NCI-H526 treated with DMSO at 0.1 percent for 48 hours (cell line): ENCODE data around the gene GDF10.

Source experiments
- DNase-seq: peaks from one replicate; lab custom pipeline; 2025; lab: John Stamatoyannopoulos, UW

Gene GDF10

DNA sequence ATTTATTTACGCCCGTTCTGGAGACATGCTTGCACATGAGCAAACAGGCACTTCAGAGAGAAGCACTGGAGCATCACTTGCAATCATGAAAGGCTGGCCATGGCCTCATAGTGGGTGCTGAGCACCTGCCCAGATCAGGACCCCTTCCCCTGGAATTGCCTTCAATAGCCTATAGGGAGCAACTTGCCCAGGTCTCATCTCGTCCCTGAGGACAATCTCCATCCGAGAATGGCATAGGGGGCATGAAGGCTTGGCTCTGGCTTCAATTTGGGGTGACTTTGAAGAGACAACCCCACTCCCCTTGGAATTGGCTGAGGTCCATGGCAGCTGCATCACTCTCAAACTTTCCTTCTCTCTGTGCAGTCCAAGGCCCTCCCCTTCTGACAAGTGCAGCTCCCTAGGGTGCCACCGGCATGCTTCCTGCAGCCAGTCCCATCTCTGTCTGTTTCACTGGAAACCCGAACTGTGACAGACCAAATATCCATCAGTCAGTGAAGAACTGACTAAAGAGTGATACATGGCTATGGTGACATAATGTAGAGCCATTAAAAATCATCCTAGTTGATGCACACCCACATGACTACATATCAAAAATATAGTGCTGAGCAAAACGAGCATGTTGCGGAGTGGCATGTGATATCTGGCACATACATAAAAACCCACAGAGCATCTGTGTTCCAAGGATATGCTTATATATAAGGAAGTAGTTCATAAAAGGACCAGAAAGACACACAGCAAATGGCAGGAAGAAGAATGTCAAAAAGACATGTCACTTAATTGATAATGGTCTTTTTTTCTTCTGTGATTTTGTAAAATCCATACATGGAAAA is 34.7 kb downstream of the GDF10 start:
- DNase-seq: no peak

DNA sequence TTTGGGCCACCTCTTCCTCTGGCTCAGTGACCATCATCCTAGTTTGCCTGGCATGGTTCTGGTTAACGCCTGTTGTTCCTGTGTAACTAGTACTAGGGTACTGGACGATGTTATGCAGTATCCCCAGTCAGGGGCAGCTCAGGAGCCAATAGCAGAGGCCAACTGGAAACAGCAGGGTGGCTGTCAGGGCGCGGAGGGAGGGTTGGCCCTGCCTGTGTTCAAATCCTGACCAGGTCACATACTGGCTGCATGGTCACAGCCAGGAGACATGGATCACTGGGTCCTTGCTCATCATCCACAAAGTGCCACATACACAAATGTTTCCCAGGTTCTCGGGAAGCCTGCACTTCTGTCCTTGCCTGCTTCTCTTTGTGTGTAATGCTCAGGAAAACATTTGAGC is 35.9 kb downstream of the GDF10 start:
- DNase-seq: no peak

DNA sequence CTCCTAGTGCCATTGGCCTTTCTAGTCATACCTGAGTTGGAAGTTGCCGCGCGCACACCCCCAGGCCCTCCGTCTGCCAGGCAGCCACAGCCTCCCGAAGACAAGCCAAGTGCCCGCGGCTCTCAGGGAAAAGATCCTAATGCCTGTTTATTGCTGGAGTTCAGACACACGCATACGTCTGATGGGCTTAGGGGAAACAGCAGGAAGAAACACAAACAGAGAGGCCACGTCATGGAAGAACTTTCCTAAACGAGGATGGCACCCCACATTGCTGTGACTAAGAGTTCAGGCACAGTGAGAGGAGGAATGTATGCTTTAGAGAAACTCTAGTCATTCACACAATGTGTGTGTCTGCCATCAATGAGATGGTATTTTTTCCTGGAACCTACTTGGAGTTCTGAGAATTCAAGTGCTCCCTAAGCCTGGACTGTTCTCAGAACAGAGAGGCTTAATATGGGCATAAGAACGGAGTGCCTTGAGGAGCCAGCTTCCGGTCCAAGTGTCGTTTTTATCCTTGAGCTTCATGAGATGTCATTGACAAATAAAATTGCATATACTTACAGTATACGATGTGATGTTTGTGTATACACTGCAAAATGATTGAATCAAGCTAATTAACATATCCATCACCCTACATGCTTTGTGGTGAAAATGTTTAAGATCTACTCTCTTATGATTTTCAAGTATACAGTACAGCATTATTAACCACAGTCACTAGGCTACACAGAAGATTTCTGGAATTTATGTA is 36.6 kb downstream of the GDF10 start:
- no peak for DNase-seq

DNA sequence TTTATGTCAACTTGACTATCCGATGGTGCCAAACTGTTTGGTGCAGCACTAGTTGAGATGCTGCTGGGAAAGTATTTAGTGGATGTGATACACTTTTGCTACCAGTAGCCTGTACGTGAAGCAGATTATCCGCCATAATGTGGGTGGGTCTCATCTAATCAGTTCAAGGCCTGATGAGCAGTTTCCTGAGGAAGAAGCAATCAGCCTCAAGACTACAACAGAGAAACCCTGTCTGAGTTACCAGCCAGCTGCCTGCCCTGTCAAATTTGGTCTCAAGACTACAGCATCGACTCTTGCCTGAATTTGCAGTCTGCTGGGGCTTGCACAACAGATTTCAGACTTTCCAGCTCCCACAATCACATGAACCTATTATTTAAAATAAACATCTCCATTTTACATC is 37.3 kb downstream of the GDF10 start:
- no peak for DNase-seq

DNA sequence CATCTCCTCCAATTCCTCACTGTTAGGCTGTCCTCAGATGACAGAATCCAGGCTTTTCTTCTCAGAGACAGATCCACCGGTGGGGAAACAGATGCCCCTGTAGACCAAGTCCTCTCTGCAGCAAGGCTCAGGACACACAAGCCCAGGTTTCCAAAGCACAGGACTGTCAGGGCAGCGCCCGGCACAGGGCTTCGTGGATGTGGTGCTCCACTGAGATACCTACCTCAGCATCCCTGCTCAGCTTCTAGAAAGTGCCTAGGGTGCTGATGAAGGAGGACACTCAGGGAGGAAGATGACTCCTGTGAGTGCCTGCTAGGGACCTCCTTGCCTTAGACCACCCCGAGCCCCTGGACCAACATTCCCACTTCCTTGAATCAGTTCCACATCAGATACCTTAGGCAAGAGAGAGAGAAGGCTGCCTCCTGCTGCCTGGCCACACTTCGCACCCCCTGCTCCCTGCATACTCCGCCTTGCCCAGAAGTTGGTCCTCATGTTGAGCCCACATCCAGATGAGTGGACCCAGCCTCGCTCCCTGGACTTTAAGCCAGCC is 39.3 kb downstream of the GDF10 start:
- no peak for DNase-seq

DNA sequence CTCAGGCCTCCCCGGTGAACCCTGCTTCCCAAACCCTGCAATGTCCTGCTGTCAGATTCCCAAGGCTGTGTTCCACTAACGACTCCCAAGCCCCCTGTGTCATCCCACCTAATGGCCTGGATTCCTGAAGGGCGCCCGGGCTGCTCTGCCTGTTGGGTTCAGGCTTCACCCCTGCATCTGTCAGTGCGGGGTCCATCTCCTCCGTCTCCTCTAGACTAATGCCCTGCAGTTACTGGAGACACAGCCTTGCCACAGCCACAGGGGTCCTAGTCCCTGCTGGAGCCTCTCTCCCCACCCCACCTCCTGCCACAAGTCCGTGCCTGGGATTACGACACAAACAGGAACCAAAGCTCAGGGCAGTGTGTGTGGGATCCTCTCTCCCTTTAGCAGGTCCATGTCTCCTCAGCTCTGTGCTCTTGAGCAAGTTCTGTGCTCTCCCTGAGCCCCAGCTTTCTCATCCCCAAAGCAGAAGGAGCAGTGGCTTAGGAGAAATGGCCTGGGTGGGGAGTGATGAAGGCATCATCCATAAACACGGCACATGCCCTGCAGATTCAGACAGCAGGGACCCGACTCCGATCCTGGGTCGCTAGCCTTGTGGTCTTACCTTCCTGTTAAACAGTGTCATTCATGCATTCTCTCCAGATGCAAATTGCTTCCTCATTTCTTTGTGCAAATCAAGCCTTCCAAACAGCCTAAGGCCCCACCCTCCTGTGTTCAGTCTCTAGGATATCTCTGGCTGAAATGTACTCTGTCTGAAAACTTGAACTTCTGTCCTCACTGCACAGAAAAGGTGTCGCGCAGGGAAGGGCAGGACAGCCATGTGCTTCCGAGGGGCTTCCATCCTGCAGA is 40.0 kb downstream of the GDF10 start:
- peak; percentile 64 for DNase-seq

DNA sequence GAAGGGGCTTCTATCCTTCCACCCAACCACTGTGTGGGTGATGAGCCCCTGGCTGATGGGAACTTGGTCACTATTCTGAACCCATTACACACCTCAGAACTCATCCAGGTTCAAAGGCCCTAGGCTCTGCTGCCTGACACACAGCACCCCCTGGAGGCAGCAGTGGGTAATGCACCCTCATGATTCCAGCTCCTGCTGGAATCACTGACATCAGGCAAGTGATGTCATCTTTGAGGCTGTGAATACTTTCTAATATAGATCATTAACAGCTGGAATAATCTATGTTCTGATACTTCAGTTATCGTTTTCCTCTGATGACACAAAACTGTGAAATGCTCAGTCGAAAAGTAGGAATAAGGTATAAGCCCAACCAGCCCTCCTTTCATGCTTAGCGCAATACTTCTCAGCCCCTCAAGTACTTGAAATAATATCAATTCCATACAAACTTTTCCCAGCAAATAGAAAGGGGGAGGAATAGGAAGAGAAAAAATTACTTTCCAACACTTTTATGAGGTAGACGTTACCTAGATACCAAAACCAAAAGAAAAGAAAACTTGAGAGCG is 40.7 kb downstream of the GDF10 start:
- peak; percentile 30 for DNase-seq

DNA sequence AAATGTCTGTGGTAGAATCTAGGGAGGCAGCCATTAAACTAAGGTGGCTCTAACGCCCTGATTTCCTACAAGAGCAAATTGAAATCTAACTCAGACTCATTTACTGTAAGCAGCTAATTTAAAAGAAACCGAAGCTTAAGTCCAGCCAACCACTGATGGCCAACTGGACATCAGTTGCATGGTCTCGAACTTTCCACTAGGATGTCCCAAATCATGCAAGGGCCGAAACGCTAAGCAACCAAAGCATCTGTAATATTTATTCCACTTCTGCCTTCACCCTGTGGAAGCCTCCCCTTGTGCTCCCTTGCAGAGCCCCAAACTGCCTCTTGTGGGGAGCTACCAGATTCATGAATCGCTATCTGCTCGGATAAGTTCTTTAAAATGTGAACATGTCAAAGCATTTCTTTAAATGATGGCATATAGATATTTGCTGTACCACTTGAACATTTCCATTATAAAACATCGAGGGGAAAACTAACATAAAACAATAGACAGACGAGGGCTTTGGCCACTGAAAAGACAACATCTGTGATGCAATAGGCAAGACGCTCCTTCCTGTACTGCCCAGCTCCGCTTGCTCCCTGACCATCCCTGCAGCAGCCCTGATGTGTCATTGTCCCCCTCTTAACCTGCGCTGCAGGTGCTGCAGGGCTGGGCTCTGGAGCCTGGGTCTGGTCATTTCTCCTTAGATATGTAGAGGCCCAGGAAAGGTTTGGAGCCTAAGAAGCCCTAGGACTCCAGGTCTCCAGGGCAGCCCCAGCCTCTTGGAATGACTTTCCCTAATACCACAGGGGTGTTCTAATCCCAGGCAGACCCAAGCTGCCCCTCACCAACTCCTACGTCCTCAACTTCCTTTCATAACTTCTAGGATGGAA is 45.2 kb downstream of the GDF10 start:
- no peak for DNase-seq

DNA sequence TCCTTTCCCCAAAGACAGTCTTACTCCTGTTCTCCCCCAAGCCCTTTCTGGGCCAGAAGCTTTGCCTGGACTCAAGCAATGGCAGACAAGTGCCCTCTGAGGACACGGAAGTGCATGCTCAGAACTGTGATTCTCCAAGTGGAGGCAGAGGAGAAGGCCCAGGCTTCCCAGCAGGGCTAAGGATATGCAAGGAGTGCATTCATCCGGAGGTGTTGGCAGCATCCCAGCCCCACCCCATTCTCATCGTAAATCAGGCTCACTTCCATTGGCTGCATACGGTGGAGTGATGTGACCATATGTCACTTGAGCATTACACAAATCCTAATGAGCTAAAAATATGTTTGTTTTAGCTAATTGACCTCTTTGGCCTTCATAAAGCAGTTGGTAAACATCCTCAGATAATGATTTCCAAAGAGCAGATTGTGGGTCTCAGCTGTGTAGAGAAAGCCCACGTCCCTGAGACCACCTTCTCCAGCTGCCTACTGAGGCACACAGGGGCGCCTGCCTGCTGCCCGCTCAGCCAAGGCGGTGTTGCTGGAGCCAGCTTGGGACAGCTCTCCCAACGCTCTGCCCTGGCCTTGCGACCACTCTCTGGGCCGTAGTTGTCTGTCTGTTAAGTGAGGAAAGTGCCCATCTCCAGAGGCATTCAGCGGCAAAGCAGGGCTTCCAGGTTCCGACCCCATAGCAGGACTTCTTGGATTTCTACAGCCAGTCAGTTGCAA is 46.7 kb downstream of the GDF10 start:
- DNase-seq: no peak

DNA sequence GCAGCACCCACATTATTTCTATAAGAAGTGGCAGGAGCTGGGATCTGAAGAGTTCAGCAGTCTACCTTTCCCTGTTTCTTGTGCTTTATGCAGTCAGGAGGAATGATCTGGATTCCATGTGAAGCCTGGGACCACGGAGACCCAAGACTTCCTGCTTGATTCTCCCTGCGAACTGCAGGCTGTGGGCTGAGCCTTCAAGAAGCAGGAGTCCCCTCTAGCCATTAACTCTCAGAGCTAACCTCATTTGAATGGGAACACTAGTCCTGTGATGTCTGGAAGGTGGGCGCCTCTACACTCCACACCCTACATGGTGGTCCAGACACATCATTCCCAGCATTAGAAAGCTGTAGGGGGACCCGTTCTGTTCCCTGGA is 47.3 kb downstream of the GDF10 start:
- no peak for DNase-seq

DNA sequence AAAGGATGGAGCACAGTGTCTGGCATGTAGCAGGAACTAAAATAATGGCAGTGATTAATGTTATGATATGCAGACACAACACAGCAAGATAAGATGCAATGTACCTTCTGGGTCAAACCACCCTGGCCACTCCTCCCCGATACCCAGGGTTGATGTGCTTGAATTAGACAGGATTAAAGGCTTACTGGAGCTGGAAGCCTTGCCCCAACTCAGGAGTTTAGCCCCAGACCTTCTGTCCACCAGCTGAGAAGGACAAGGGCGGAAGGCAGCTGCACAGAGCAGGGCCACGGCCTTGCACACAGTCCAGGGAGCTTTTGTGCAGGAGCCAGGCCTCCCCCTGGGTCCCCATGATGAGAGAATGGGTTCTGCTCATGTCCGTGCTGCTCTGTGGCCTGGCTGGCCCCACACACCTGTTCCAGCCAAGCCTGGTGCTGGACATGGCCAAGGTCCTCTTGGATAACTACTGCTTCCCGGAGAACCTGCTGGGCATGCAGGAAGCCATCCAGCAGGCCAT is 48.2 kb downstream of the GDF10 start, which contains the start of gene RBP3:
Gene RBP3, plus strand, starts transcription at position 226 of the 514 bp plus-strand sequence. Its CDS starts 122 bp downstream, at position 348.
- no peak for DNase-seq

DNA sequence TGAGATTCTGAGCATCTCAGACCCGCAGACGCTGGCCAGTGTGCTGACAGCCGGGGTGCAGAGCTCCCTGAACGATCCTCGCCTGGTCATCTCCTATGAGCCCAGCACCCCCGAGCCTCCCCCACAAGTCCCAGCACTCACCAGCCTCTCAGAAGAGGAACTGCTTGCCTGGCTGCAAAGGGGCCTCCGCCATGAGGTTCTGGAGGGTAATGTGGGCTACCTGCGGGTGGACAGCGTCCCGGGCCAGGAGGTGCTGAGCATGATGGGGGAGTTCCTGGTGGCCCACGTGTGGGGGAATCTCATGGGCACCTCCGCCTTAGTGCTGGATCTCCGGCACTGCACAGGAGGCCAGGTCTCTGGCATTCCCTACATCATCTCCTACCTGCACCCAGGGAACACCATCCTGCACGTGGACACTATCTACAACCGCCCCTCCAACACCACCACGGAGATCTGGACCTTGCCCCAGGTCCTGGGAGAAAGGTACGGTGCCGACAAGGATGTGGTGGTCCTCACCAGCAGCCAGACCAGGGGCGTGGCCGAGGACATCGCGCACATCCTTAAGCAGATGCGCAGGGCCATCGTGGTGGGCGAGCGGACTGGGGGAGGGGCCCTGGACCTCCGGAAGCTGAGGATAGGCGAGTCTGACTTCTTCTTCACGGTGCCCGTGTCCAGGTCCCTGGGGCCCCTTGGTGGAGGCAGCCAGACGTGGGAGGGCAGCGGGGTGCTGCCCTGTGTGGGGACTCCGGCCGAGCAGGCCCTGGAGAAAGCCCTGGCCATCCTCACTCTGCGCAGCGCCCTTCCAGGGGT is 48.9 kb downstream of the GDF10 start:
- no peak for DNase-seq

DNA sequence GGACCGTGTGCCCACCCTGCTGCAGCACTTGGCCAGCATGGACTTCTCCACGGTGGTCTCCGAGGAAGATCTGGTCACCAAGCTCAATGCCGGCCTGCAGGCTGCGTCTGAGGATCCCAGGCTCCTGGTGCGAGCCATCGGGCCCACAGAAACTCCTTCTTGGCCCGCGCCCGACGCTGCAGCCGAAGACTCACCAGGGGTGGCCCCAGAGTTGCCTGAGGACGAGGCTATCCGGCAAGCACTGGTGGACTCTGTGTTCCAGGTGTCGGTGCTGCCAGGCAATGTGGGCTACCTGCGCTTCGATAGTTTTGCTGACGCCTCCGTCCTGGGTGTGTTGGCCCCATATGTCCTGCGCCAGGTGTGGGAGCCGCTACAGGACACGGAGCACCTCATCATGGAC is 49.5 kb downstream of the GDF10 start:
- DNase-seq: no peak

DNA sequence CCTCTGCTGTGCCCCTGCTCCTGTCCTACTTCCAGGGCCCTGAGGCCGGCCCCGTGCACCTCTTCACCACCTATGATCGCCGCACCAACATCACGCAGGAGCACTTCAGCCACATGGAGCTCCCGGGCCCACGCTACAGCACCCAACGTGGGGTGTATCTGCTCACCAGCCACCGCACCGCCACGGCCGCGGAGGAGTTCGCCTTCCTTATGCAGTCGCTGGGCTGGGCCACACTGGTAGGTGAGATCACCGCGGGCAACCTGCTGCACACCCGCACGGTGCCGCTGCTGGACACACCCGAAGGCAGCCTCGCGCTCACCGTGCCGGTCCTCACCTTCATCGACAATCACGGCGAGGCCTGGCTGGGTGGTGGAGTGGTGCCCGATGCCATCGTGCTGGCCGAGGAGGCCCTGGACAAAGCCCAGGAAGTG is 50.0 kb downstream of the GDF10 start:
- no peak for DNase-seq

DNA sequence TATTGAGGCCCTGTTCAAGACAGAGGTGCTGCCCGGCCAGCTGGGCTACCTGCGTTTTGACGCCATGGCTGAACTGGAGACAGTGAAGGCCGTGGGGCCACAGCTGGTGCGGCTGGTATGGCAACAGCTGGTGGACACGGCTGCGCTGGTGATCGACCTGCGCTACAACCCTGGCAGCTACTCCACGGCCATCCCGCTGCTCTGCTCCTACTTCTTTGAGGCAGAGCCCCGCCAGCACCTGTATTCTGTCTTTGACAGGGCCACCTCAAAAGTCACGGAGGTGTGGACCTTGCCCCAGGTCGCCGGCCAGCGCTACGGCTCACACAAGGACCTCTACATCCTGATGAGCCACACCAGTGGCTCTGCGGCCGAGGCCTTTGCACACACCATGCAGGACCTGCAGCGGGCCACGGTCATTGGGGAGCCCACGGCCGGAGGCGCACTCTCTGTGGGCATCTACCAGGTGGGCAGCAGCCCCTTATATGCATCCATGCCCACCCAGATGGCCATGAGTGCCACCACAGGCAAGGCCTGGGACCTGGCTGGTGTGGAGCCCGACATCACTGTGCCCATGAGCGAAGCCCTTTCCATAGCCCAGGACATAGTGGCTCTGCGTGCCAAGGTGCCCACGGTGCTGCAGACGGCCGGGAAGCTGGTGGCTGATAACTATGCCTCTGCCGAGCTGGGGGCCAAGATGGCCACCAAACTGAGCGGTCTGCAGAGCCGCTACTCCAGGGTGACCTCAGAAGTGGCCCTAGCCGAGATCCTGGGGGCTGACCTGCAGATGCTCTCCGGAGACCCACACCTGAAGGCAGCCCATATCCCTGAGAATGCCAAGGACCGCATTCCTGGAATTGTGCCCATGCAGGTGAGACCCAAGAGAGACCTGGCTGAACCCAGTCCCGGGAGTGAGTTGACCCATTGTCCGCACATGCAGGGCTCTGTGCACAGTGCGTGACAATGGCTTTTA is 51.0 kb downstream of the GDF10 start:
- no peak for DNase-seq

DNA sequence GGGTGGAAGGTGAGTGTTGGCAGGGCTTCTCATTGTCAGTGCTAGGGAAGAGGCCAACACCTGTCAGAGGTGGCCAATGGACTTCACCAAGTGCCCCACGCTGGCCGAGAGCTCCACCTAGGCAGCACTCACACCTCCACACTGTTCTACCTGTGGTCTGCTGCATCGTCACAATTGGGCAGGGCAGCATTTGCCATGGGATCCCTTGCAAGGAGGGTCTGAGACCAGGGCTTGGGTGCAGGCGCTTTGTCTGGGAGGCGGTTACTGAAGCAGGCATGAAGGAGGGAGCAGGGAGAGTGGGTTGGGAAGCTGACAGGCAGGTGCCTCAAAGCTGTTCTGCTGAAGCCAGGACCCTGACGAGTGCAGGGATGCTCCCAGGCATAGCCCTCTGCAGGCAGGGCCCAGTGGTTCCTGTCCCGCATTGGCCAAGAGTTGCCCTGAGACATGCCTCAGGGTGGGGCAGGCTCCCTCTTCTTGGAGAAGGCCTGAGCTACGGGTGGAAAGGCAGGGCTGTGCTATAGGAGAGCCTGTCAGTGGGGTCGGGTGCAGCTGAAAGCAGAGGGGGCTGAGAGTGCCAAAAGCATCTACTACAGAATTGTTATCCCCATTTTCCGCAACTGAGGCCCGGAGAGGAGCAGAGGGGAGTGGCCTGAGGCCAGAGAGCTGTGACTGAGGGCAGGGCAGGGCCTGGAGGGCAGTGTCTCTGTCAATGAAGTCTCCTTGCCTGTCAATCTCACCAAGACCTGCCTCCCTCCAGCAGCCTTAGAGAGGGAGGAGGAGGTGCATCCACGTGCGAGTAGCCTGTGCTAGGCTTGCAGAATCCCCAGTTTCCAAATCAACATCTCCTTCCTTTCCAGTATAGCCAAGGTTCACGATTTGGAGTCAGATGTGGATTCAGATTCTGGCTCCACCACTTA is 52.2 kb downstream of the GDF10 start:
- DNase-seq: no peak

DNA sequence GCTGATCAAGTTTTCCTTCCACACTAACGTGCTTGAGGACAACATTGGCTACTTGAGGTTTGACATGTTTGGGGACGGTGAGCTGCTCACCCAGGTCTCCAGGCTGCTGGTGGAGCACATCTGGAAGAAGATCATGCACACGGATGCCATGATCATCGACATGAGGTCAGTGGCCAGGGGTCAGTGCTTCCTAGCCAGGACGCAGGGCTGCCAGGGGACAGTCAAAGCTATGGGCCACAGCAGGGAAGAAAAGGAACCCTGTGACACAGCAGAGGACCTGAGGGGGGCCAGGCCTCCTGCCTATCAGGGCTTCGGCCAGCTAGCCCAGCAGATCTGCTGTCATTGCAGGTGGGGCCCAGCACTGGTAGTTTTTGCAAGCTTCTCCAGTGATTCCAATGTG is 53.4 kb downstream of the GDF10 start:
- no peak for DNase-seq
